SW480 (cell line): Measurements from ENCODE around the gene HCN2.

ENCODE experiments used
- DNase-seq: peaks from one replicate; pipeline ENCODE4 v3.0.0-alpha.2; 2016; ENCODE audit warnings: low spot score

Gene HCN2

DNA sequence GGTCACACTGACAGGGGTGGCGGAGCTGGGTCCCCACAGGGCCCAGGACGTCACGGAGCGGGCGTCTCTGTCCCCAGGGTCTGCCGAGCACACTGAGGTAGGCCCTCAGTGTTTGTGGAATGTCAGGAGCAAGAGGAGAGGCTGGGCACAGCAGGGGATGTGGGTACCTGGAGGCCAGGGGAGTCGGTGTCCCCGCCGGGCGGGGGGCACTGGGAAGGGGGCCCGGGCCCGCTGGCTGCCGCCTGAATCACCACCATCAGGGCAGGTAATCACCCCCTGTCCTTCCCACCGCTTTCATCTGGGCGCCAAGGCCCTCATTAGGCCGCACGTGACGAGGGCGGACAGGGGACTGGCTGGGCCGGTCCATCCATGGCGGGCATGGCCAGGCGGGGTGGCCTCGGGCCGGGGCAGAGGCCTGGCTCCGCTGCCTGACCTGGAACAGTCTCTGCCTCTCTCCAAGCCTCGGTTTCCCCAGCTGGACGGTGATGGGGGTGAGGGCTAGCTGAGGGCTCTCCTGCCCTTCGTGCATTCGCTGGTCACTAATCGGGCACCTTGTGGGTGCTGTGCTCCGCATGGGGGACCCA, 51.0 kb downstream of the HCN2 start:
- no peak for DNase-seq

DNA sequence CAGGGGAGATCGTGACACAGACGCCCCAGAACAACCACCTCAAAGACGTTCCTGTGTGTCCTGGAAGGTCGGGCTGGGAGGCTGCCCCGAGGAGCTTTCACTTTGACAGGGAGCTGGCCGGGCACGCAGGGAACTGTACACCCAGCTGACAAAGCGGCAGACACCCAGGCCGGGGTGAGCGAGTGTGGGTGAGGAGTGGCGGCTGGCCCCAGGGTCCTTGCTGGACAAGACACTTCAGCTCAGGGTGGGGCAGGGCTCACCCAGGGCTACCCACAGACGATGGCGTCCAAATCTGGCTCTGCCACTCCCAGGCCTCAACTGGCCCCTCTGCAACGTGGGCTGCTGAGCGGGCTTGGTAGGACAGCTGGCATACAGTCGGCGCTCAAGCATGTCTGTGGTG, 52.0 kb downstream of the HCN2 start:
- DNase-seq, result no peak

DNA sequence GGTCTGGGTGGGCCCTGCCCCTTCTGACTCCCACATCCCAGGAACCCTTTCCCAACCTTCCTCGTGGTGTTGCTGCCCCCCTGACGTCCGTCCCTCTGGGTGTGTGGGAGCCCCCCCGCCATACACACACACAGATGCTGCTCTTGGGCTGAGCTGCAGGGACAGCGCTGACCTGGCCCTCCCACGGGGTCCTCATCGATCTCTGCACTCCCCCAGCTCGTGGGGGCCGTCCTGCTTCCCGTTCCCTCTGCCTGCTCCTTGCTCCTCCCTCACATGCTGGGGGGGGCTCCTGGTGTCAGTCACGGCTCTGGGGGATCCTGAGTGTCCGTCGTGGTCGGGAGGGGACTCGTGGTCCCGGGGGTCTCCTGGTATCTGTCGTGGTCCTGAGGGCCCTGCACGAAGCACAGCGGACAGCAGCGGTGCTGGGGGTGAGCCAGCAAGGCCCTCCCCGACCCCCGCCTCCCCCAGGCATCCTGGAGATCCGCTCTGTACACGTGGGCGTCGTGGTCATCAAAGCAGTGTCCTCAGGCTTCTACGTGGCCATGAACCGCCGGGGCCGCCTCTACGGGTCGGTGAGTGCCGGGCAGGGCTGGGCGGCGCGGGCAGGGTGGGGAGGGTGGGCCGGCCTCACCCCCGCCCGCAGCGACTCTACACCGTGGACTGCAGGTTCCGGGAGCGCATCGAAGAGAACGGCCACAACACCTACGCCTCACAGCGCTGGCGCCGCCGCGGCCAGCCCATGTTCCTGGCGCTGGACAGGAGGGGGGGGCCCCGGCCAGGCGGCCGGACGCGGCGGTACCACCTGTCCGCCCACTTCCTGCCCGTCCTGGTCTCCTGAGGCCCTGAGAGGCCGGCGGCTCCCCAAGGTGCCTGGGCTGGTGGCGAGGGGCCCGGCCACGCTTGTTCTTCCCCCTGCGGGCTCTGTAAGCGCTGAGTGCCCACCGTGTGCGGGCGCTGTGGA, 53.4 kb downstream of the HCN2 start:
- DNase-seq, result no peak

DNA sequence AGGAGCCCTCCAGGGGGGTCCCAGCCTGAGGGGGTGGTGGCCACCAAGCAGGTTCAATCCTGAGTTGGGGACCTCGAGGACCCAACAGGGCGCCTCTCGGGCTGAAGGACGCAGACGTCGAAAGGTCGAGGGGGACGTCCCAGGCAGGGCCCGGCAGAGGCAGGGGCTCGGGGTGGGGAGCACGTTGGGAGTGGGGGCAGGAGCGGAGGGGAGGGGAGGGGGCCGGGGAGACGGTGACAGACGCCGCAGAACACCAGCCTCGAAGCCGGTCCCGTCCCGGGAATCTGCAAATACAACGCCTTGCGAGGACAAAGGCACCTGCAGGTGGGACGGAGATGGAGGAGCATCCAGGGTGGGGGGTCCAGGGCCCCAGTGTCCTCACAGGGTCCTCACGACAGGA, 54.1 kb downstream of the HCN2 start:
- no peak for DNase-seq

DNA sequence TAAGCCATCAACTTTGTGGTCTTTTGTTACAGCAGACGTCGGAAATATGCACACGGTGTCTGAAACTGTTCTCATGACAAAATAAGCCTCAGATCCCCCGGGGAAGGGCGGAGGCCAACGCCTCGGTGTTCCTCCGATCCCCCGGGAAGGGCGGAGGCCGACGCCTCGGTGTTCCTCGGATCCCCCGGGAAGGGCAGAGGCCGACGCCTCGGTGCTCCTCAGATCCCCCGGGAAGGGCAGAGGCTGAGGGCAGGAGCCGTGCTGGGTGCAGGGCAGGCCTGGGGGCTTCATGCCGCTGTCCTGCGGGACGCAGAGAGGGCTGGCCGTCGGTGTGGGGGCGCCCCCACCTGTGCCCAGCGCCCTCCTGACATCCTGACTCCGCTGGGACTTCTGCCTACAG, 54.7 kb downstream of the HCN2 start:
- DNase-seq, result no peak

DNA sequence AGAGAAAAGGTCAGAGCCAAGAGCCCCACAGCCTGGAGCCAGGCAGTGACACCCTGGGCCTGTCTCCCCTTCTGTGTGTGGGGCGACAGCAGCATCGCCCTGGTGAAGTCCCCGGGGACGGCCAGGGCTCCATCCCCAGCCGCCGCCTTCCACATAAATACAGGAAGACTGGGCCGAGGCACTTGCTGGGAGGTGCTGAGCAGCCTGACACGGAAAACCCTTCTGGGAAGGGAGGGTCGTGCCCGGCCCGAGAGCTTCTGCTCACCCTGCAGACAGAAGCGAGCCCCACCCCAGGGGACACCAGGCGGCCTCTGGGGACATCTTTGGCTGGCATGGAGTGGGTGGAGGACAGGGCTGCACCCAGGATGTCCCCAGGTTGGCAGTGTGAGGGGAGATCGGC, 55.1 kb downstream of the HCN2 start:
- no peak for DNase-seq

DNA sequence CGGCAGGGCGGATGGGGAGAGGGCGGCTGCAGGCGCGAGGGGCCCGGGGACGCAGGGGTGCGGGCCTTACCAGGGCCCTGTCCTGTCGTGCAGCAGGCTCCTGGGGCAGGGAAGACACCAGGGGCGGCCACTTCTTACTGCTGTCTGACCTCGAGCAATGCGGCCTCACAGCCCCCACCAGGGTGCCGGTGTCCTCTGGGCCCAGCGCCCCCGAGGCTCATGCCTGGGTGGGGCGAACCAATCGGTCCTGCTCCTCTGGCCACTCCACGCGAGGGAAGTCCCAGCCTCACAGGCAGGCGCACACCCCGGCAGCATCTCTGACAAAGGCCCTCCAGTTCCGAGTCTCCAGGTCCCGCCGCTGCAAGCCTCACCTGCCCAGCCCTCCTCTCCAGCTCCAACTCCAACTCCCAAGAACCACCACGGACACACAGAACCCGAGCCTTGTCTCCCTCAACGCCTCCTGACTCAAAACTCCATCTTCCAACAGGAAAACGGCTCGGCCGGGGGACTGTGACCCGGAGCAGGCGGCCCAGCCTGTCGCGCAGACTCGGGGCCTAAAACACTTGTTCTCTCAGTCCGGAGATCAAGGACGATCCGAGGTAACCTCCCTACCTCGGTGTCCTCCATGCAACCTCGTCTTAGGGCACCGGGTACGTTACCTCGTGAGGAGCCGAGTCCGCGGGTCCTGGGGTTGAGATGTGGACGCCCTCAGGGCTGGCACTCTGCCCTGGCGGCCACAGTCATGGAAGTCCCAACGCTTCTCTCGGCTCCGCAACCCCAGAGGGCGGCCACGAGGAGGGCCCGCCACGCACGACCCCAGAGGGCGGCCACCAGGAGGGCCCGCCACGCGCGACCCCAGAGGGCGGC, 56.5 kb downstream of the HCN2 start:
- no peak for DNase-seq

DNA sequence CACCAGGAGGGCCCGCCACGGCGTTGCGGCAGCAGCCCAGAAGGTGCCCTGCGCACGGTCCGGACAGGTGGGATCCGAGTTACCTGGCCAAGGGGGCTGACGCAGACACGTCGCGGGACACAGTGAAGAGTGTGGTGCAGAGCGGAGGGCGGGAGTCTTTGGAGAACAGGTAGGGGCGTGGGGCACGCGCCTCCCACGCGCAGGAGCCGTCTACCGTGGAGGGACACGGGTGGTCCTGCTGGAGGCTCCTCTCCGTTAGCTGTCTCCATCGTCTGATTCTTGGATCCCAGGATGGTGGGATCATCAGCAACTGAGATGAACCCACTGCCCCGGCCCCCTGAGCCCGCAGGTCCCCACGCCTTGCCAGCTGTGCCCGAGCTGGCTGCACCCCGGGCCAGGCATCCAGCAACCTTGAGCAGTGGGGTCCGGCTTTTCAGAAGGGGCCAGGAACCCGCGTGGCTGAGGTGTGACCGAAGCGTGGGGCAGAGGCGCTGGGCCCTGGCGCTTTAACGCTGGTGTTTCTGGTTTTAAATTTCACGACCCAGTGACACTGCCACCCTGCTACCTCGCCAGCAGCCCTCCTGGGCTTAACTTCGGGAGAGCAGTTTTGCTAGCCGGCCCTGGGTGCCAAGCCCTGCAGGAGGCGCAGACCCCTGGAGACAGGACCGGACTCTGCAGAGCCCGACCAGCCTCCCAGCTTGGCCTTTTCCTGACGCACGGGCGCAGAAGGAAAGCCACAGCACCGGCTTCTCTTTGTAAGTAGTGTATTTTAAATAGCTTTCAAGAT, 57.3 kb downstream of the HCN2 start:
- DNase-seq, result no peak

DNA sequence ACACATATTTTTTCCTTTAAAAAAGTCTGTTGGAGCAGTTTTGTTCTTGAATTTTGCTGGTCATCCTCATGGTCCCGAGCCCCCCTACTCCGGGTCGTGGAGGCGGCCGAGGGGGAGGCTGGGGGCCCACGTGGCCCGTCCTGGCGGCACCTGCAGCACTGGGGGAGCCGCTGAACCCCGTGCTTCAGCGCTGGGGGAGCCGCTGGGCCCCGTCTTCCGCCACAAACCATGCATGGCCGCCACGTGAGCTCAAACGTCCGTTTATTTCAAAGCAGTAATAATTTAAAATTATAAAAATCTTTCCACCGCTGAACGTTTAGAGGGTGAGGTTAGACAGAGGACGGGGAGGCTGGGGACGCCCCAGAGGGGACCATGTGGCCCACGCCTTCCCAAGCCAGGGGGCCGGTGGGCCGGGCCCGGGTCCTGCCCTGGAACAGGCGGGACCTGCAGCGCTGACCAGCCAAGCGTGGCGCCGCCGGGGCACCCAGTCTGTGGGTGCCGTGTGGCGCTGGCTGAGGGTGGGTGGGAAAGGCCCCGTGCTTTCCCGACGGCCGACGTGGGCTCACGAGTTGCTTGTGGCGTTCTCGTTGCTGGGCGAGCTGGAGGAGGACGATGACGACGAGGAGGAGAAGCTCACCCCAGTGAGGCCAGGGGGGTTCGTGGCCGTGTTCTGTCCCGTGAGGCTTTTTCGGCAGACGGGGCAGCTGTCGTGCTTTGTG, 58.0 kb downstream of the HCN2 start:
- DNase-seq, result no peak

DNA sequence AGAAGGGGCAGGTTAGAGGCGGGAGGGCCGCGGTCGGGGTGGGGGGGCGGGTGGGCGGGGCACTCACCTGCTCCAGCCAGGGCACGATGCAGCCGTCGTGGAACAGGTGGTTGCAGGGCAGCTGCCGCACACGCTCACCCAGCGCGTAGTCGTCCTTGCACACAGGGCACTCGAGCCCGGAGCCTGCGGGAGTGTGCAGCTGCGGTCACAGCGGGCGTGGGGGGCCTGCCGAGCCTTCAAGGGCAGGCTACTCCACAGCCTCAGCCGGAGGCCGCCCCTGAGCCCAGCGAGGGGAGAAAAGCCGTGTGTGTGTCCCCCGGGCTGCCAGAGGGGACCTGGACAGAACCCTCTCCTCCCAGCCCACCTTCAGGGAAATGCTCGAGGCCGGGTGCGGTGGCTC, 58.6 kb downstream of the HCN2 start:
- no peak for DNase-seq

DNA sequence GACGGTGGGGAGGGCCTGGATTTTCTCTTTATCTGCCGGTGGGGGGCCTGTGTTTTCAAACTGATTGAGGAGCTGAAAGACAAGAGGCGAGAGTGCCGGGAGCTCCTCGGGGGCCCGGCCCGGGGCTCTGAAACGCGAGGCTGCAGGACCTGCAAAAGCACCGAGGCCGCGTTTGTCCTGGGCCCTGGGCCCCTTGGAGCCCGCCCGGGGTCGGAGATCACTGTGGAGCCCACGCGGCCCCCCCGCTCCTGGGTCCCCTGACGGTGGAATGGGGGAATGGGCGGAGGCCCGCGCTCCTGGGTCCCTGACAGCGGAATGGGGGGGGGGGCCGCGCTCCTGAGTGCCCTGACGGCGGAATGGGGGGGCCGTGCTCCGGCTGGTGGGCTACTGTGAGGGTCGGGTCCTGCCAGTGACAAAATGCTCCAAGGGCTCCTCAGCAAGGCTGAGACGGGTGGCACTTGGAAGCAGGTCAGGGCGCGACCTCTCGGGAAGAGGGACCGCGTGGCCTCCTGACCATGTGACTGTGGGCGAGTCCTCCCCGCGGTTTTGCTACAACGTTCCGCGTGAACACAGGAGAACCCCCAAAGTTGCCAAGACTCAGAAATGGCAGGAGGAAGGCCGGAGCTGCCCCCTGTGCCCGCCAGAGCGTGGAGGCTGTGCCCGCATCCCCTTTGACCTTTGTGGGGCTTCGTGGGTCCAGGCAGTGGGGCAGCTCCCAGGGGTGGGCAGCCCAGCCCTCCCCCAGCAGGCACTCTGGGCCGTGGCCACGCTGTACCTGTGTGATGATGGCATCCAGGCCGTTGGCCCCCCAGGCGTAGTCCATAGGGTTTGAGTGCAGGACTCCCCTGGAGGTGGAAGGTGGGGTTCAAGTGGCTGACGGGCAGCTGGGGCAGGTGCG, 59.5 kb downstream of the HCN2 start:
- DNase-seq, result no peak

DNA sequence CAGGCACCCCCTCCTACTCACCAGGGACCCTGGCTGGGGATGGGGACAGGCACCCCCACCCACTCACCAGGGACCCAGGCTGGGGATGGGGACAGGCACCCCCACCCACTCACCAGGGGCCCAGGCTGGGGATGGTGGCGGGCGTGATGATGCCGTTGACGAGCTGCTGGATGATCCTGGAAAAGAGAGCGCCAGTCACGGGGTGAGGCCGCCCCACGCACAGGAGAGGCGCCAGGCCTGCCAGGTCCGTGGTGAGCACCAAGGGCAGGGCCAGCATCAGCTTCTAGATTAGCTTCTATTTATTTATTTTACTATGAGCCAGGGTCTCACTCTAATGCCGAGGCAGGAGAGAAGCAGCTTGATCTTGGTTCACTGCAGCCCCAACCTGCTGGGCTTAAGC, 60.4 kb downstream of the HCN2 start:
- DNase-seq, result no peak

DNA sequence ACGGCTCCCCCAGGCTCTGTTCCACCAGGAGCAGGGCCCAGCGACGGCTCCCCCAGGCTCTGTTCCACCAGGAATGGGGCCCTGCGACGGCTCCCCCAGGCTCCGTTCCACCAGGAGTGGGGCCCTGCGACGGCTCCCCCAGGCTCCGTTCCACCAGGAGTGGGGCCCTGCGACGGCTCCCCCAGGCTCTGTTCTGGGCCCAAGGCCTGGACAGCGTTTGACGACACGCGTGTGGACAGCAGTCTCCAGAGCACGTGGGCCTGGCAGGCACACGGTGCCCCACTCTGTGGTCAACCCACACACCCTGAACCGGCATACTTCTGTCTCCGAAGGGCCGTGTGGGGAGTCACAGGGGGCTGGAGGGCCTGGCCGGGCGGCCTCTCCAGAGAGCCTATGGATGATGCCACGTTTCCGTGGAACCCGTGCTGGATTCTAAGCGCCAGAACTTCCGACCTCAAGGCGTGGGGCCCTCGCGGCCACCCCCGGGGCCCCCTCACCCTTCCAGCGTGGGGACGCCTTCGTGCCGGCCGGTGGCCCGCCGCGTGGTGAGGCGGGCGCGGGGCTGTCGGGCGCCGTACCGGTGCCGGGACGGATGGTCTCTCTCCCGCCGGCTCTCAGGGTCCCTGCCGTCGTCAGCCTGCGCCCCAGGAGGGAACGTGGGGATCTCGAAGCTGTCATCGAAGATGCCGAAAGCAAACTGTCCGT, 61.6 kb downstream of the HCN2 start:
- DNase-seq, result no peak

DNA sequence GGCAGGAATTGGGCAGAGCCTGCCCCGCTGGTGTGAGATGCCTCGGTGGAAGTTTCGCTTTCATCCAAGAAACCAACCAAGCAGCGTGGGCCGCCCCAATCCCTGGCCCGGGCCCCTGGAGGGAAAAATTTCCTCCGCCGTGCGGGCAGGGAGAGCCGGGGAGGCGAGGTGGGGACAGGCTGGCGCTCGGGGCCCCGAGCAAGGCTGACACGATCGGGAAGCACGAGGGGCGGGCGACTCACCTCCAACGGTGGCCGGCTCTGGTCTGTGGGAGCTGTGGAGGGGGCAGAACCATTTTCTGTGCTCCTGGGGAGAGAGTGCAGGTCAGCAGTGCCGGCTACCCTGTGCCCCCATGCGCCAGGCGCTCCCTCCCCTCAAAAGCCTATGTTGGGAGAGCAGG, 62.3 kb downstream of the HCN2 start:
- DNase-seq, result no peak

DNA sequence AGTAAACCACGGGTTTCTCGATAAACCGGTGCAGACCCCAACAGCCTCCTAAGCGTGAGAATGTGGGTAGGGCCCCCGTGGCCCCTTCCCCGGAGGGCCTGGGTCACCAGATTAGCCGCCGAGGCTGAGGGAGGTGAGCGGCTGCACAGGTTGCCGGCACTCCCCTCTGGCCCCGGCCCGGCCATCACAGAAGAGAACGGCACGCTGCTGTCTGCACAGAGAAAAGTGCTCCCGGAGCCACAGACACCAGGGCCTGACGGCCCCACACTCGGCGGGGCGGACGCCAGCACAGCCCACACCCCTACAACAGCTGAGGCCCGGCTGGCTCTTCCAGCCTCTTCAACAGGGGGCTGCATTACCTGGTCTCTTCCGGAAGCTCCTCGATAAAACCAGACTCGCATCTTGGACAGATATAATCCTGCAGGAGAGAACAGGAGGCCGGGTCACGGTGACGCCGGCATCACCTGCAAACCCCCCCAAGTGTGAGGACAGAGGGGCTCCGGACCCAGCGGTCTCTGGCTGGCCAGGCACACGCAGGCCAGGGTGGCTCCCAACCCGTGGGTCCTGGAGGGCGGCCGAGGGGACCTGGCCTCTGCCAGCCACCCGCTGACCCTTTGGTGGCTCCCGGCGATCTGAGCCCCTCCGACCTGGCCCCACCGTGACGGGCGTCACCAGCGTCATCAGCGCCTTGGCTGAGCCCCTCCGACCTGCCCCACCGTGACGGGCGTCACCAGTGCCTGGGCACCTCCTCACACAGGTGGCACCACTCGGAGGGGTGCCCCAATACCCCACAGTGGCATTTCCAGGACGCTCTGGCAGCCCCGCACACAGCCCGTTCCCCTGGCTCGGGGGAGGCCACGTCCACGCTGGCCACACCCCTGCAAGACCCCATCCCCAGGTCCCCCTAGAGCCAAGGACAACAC, 63.0 kb downstream of the HCN2 start:
- DNase-seq, result no peak

DNA sequence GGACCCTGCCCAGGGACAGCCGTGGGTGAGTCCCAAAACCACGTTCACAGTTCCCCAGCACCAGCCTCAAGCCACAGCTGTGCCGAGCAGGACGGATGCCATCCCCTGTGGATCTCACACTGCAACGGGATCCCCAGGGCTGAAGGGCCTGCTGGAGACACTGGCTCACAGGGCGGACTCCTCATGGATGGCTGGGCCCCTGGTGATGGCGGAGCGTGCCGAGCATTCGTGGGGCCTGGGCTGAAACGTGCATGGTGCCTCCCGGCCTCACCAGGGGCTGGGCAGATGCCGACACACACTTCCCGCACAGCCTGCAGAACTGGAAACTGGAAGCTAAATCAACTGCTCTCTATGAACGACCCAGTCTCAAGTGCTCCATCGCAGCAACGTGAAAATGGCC, 63.7 kb downstream of the HCN2 start:
- DNase-seq, result no peak

DNA sequence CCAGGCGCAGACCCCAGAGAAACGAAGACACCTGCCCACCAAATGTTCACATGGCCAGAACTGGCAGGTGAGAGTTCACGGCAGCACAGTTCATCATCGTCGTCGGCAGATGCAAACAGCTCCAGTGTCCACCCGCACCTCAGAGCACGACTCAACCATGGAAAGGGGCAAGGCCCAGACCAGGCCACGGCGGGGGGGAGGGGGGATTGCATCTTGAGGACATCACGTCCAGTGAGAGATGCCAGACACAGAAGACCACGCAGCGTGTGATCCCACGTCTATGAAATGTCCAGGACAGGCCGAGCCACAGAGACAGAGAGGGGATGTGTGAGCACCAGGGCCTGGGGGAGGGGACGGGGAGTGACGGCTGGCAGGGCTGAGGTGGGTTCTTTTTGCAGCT, 66.0 kb downstream of the HCN2 start:
- no peak for DNase-seq

DNA sequence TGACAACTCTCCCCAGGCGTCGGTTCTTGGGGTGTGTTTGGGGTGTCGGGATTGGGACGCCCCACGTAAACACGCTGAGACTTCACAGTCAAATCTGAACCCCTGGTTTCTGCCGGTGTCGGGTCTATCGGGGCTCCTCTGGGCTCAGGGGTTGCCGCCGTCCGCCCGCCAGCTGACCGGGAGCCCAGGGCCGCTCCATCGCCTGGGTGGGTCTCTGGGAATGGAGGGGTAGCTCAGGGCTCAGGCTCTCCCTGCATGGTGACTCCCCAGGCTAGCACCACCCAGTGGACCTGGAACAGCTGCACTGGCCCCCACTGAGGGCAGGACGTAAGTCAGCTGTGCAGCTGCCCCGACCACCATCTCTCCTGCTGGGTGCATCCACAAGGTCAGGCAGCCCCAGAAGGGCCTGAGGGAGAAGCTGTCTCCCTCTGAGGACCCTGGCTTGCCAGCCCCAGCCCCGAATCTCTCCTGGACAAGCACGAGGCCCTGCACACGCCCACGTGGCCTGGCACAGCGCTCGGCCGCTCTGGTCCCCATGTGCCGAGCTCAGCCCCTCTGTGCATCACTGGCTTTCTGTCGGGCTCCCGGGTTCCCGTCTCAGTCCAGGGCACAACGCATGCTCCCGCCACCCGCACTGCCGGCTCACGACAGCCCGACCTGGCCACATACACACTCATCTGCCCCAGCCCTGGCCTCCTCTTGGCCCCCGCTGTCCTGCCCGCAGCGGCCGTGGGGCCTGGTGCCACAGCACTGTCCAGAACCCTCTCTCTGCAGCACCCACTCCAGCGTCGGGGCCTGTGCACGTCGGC, 67.3 kb downstream of the HCN2 start:
- no peak for DNase-seq
